Astrocyte (in vitro differentiated cells and primary cell): ENCODE data around the gene GPRC5D.

Experiments
- EZH2 ChIP-seq: IDR thresholded peaks from 2 replicates; pipeline ENCODE4 v1.6.1; 2012; ENCODE audit warnings: mild to moderate bottlenecking, low read length, inconsistent platforms; ENCODE audit not compliant: insufficient read depth
- TF ChIP-seq, protein P1 (sequence below): IDR thresholded peaks from 2 replicates; pipeline ENCODE4 v1.5.1; 2011; ENCODE audit warnings: low read depth, mild to moderate bottlenecking, inconsistent platforms, low read length, moderate library complexity; ENCODE audit not compliant: insufficient read depth

DNA sequence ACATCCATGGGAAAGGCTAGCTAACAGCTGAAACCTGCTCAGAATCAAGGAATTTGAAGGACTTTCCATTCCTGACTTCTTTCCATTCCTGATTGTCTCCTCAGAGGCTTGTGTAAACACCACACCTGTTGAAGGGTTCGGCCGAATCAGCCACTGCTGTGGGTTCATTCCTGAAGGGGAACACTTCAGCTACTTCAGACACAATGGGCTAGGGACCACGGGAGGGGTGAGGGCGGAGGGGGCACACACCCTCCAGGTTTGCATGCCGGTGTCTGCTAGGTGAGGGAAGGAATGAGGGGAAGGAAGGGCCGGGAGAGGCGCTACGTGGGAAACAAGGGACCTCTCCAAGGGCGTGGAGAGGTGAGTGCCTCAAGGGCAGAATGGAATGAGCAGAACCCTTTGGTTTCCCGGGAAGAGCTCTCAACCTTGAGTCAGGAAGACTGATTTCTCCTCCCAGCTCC lies 59.3 kb downstream of the GPRC5D start:
- TF ChIP-seq EZH2 = no peak
- TF ChIP-seq, protein P1, sequence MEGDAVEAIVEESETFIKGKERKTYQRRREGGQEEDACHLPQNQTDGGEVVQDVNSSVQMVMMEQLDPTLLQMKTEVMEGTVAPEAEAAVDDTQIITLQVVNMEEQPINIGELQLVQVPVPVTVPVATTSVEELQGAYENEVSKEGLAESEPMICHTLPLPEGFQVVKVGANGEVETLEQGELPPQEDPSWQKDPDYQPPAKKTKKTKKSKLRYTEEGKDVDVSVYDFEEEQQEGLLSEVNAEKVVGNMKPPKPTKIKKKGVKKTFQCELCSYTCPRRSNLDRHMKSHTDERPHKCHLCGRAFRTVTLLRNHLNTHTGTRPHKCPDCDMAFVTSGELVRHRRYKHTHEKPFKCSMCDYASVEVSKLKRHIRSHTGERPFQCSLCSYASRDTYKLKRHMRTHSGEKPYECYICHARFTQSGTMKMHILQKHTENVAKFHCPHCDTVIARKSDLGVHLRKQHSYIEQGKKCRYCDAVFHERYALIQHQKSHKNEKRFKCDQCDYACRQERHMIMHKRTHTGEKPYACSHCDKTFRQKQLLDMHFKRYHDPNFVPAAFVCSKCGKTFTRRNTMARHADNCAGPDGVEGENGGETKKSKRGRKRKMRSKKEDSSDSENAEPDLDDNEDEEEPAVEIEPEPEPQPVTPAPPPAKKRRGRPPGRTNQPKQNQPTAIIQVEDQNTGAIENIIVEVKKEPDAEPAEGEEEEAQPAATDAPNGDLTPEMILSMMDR = no peak
